Thoracic aorta (tissue), 2 donors: ENCODE measurements around the gene MAPK10. TPM values are rescaled to one million over a fixed set of nuclear protein-coding genes. Genes with fewer than 3 reads are reported as not detected.

Experiments used
- ATAC-seq: fragments of 150-250 bp; one replicate; pipeline ENCODE4 v1.8.0; 2017; ENCODE audit warnings: low read depth; ENCODE audit not compliant: insufficient number of reproducible peaks, low FRiP score
- DNase-seq: peaks from one replicate; pipeline ENCODE4 v3.0.0-alpha.2; 2020; ENCODE audit warnings: low spot score
- H3K27ac ChIP-seq, 2 donors: fragments of 200-600 bp; sonication (generic); 1 replicate in 1 of 2; 2 replicates in 1 of 2; pipeline ENCODE4 v1.5.1; 2016; ENCODE audit warnings: mild to moderate bottlenecking in 2 of 2, moderate library complexity in 2 of 2
- H3K27me3 ChIP-seq: fragments of 200-600 bp; sonication (generic); replicated peaks from 2 replicates; pipeline ENCODE4 v1.6.0; 2016; ENCODE audit warnings: mild to moderate bottlenecking; ENCODE audit not compliant: insufficient read depth
- H3K36me3 ChIP-seq: fragments of 200-600 bp; sonication (generic); one replicate; pipeline ENCODE4 v1.5.1; 2016
- H3K4me1 ChIP-seq, 2 donors: fragments of 200-600 bp; sonication (generic); 1 replicate in 1 of 2; 2 replicates in 1 of 2; pipeline versions ENCODE4 v1.5.1 to v1.6.0; 2016; ENCODE audit warnings: low read depth in 2 of 2, mild to moderate bottlenecking in 1 of 2; ENCODE audit not compliant: control insufficient read depth in 1 of 2
- H3K4me3 ChIP-seq: fragments of 200-600 bp; sonication (generic); 2 replicates; pipeline ENCODE4 v1.5.1; 2016; ENCODE audit warnings: mild to moderate bottlenecking
- H3K9me3 ChIP-seq: fragments of 200-600 bp; sonication (generic); 2 replicates; pipeline ENCODE4 v1.5.1; 2016
- CTCF ChIP-seq: fragments of 200-600 bp; sonication (generic); IDR thresholded peaks from one replicate; pipeline ENCODE4 v1.5.1; 2019; ENCODE audit warnings: antibody characterized with exemption
- total RNA-seq, 2 donors: library from RNA; depleted of rRNA; stranded (reverse); fragments of >200 nt; gene quantifications; one replicate each; pipeline versions ENCODE4 v1.1.0 to v1.2.3, GENCODE V29; 2016

The MAPK10 gene
- total RNA-seq, 2 donors from 2014 or later, result 28.8 to 44.7 TPM

- DNase-seq (no peak), ATAC-seq (no peak)
- Histone ChIP-seq H3K36me3 (no peaks in the 10 kb centered on the region), H3K4me3 (no peak overlapping the region), H3K4me1 (no peaks in the 10 kb centered on the region), H3K9me3 (no peaks in the 10 kb centered on the region), H3K27ac (no peak overlapping the region), H3K27me3 (no peaks in the 10 kb centered on the region)
- no peak for TF ChIP-seq CTCF
These were observed 301.2 kb downstream of the MAPK10 start for GRCh38 chr4:86058621-86059020.

- Histone ChIP-seq H3K4me3 (no peak overlapping the region), H3K27me3 (no peaks in the 10 kb centered on the region), H3K4me1 (no peaks in the 10 kb centered on the region), H3K36me3 (no peaks in the 10 kb centered on the region), H3K27ac (no peak overlapping the region), H3K9me3 (no peaks in the 10 kb centered on the region)
- DNase-seq (no peak), ATAC-seq (no peak)
- no peak for TF ChIP-seq CTCF
These were observed 304.0 kb downstream of the MAPK10 start for GRCh38 chr4:86055898-86056297.

GRCh38 chr4:86054286-86055032 is 305.4 kb downstream of the MAPK10 start:
- DNase-seq (no peak), ATAC-seq (no peak)
- Histone ChIP-seq H3K9me3 (no peaks in the 10 kb centered on the region), H3K27ac (no peak overlapping the region), H3K27me3 (no peaks in the 10 kb centered on the region), H3K36me3 (no peaks in the 10 kb centered on the region), H3K4me3 (no peak overlapping the region), H3K4me1 (no peaks in the 10 kb centered on the region)
- TF ChIP-seq CTCF, result no peak

GRCh38 chr4:86050496-86050895 is 309.4 kb downstream of the MAPK10 start:
- Histone ChIP-seq H3K4me1 (no peaks in the 10 kb centered on the region), H3K27ac (no peak overlapping the region), H3K4me3 (no peak overlapping the region), H3K36me3 (no peaks in the 10 kb centered on the region), H3K9me3 (no peaks in the 10 kb centered on the region), H3K27me3 (no peaks in the 10 kb centered on the region)
- DNase-seq (no peak), ATAC-seq (no peak)
- TF ChIP-seq CTCF, result no peak

- H3K4me3 ChIP-seq, result no peak overlapping the region
- no peaks in the 10 kb centered on the region for H3K27me3 ChIP-seq
- no peak for TF ChIP-seq CTCF
- H3K9me3 ChIP-seq, result no peaks in the 10 kb centered on the region
- H3K4me1 ChIP-seq, result peaks cover 0 to 5% of the 10 kb centered on the region in 2 donors
- no peak overlapping the region for H3K27ac ChIP-seq
- no peak for DNase-seq
- no peaks in the 10 kb centered on the region for H3K36me3 ChIP-seq
- ATAC-seq, result no peak
These were observed 311.4 kb downstream of the MAPK10 start for GRCh38 chr4:86048426-86048825.
